LNCAP (cell line): Measurements from ENCODE around the gene MEDAG.

Experiments
- CTCF ChIP-seq: fragments of 450-650 bp; IDR thresholded peaks from 2 replicates; pipeline ENCODE4 v1.5.1; 2017; ENCODE audit warnings: mild to moderate bottlenecking

The MEDAG gene

GRCh38 chr13:30926781-30927180 is 20.7 kb downstream of the MEDAG start:
- TF ChIP-seq CTCF, result no peak

GRCh38 chr13:30927595-30927994 is 21.5 kb downstream of the MEDAG start:
- TF ChIP-seq CTCF, result no peak

GRCh38 chr13:30928978-30929377 is 22.9 kb downstream of the MEDAG start:
- TF ChIP-seq CTCF, result no peak

GRCh38 chr13:30932481-30933353 is 26.6 kb downstream of the MEDAG start, which contains the start of gene TEX26:
TEX26 (plus strand) TSS chr13:30932656; CDS start chr13:30932716, 60 bp downstream.
- TF ChIP-seq CTCF, result no peak

GRCh38 chr13:30933354-30933670 is 27.2 kb downstream of the MEDAG start:
- TF ChIP-seq CTCF, result no peak

- no peak for TF ChIP-seq CTCF
Measured at GRCh38 chr13:30934381-30934780, 28.3 kb downstream of the MEDAG start.

GRCh38 chr13:30934803-30935202 is 28.7 kb downstream of the MEDAG start:
- TF ChIP-seq CTCF, result no peak

- no peak for TF ChIP-seq CTCF
Measured at GRCh38 chr13:30936971-30937370, 30.9 kb downstream of the MEDAG start.
